ENCODE results near the gene GDF2.

GDF2 gene

DNA sequence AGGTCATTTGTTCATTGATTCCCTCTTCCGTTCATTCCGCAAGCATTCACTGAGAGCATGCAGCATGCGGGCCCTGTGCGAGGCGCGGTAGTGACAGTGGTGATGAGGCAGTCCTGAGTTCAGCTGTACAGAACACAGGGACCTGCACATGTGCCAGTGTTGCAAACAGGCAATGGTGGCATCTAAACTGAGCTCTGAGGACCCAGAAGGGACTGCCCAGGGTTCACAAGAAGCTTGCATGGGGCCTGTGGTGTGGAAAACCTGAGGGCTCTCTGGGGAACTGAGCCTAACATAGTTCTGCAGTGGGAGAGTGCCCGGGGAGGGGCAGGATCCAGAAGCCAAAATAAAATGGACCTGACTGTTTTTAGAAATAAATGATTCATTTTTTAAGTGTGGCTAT is 48.6 kb downstream of the GDF2 start:
- POLR2A ChIA-PET, result no interaction called here
- CTCF ChIA-PET, result interaction anchor here (2.7 kb wide), 1 partner anchor 9 kb away, joined by 17 read pairs; no protein-coding TSS in a partner anchor
- TF ChIP-seq CTCF (IDR thresholded peaks at IDR 0.05; ENCODE audit: insufficient read depth, low read length, missing control alignments), result no peak
- no peak overlapping the region for H3K4me3 ChIP-seq (ENCODE audit: low read depth, low read length)
- DNase-seq (ENCODE audit: low read depth, low spot score), result no peak

DNA sequence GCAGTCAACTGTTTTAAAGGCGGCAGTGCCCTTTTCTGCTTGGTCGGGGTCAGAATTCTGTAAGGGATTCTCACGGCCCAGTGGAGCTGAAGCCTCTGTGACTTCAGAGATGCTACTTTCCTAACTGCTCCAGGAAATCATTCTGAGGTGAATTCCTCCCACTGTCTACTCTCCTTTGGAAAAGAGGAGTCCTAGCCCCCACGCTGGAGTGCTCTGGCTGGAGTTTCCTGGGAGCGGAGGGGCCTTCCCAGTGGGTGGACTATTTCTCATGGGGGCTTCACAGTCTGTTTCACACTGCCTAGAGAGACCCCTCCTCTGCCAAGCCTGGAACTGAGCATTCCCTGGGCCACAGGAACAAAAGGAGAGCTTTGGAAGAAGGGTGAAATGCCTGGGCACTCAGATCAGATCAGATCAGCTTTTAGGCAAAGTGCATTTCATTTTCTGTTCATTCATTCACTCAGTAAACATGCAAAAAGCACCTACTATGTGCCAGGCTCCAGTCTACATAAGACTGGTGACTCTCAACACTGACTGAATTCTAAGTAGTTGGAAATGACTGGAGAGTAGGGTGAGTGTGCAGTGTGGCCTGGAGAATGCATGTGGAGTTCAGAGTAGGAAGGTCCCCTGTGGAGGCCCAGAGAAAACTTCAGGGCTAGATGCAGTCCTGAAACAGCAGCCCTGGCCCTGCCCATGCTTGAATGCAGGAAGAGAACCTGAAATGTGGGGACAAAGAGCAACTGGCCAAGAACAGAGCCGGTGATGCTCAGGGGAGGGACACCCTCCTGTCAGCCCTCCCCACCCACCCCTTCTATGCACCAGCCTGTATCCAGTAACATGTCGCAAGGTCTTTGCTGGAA is 49.6 kb downstream of the GDF2 start:
- TF ChIP-seq CTCF (IDR thresholded peaks at IDR 0.05; ENCODE audit: insufficient read depth, low read length, missing control alignments), result no peak
- no peak overlapping the region for H3K4me3 ChIP-seq (ENCODE audit: low read depth, low read length)
- ChIA-PET POLR2A (no interaction called here), CTCF (interaction anchor here (1.1 to 2.7 kb wide), 2 partner anchors 10 to 16 kb away, joined by 3 to 17 read pairs; no protein-coding TSS in a partner anchor)
- no peak for DNase-seq (ENCODE audit: low read depth, low spot score)

DNA sequence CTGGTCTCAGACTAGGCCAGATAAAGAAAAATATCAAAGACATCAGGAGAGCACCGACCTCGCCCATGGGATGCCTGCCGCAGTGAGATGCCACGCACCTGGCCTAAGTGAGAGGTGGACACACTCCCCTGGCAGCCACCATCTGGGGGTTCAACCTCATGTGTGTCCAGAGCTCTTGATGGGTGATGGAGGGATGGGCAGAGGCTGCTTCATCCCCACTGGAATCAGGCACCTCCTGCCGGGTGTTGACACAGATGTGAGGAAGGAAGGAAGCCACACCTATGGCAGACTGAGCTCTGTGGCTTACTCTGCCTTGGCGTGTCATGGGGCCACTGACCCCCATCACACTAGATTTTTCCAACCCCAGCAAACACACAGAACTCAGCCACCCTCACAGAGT is 50.5 kb downstream of the GDF2 start:
- no peak for TF ChIP-seq CTCF (IDR thresholded peaks at IDR 0.05; ENCODE audit: insufficient read depth, low read length, missing control alignments)
- POLR2A ChIA-PET, result no interaction called here

GRCh38 chr10:47374611-47375536 is 52.6 kb downstream of the GDF2 start:
- no peak overlapping the region for H3K4me3 ChIP-seq (ENCODE audit: low read depth, low read length)
- peak; percentile 33 for DNase-seq (ENCODE audit: low read depth, low spot score)
- CTCF ChIA-PET, result interaction anchor here (0.9 to 6.3 kb wide), 4 partner anchors 12 to 64 kb away, joined by 3 to 56 read pairs (median 4); no protein-coding TSS in a partner anchor
- POLR2A ChIA-PET, result no interaction called here
- TF ChIP-seq CTCF (IDR thresholded peaks at IDR 0.05; ENCODE audit: insufficient read depth, low read length, missing control alignments), result no peak

More for the DNA sequence above, 50.5 kb downstream of the GDF2 start:
- H3K4me3 ChIP-seq (ENCODE audit: low read depth, low read length), result no peak overlapping the region
- no peak for DNase-seq (ENCODE audit: low read depth, low spot score)
- CTCF ChIA-PET, result interaction anchor here (1.1 to 2.7 kb wide), 2 partner anchors 11 to 17 kb away, joined by 3 to 17 read pairs; no protein-coding TSS in a partner anchor

DNA sequence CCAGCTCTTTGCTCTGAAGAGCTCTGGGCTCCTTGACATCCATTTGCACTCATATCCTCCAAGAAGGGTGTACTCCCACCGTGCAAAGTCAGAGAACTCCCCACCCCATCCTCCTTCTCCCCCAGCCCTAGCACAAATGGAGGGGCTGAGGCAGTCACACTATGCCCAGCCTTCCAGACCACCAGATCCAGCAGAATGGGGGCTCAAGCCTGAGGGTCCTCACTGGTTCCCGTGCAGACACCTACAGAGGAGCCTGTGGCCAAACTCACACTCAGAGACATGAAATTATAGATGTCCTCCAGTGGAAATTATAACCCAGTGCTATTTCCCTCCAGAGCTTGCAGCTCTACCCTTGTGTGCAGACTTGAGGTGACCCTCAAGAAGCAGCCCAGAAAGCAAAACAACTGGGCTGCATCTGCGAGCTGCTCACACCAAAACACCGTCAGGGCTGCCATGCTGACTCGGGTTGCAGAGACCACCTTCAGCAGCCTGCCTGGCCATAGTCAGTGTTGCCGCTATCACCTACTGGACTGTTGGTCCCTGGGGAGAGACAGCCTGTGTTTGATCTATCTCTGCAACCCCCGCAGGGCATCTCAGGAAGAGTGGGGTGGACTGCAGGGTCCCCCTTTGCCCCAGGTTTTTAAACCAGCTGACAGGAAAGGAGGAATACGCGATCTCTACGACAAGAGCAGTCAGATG is 54.4 kb downstream of the GDF2 start:
- ChIA-PET CTCF (interaction anchor here (0.6 to 6.3 kb wide), 2 partner anchors 14 to 65 kb away, joined by 3 to 56 read pairs; no protein-coding TSS in a partner anchor), POLR2A (no interaction called here)
- H3K4me3 ChIP-seq (ENCODE audit: low read depth, low read length), result no peak overlapping the region
- no peak for DNase-seq (ENCODE audit: low read depth, low spot score)
- no peak for TF ChIP-seq CTCF (IDR thresholded peaks at IDR 0.05; ENCODE audit: insufficient read depth, low read length, missing control alignments)

Measured in AG04449 (cell line).